HG03103 (cell line): ENCODE measurements around the gene ITIH6.
"Not testable (repeated sequence)": the region's sequence is repeated elsewhere in the genome, so short reads cannot be mapped to it uniquely, and the experiment has no call there.

ENCODE experiments used
- ATAC-seq: cut with Tn5 transposase; IDR thresholded peaks from one replicate; pipeline ENCODE4 v1.9.1; 2021; ENCODE audit warnings: low read depth; ENCODE audit not compliant: unreplicated experiment

ITIH6 gene

GRCh38 chrX:54807524-54808108 is 9.6 kb upstream of the ITIH6 start, which contains the start of gene MAGED2:
Gene MAGED2, plus strand, starts transcription at chrX:54807745. Its CDS starts 1,587 bp downstream, at chrX:54809332.
- no peak for ATAC-seq

- no peak for ATAC-seq
Measured at GRCh38 chrX:54799046-54799445, 991 bp upstream of the ITIH6 start.

GRCh38 chrX:54794795-54795194 is 3.3 kb downstream of the ITIH6 start:
- ATAC-seq = no peak

- ATAC-seq = no peak
Measured at GRCh38 chrX:54794028-54794427, 4.0 kb downstream of the ITIH6 start.

- ATAC-seq = not testable (repeated sequence)
Measured at GRCh38 chrX:54789405-54789804, 8.7 kb downstream of the ITIH6 start.

- no peak for ATAC-seq
Measured at GRCh38 chrX:54788446-54788845, 9.6 kb downstream of the ITIH6 start.

GRCh38 chrX:54786967-54787366 is 11.1 kb downstream of the ITIH6 start:
- ATAC-seq = no peak

- ATAC-seq = no peak
Measured at GRCh38 chrX:54785901-54786300, 12.2 kb downstream of the ITIH6 start.

GRCh38 chrX:54776987-54777672 is 20.9 kb downstream of the ITIH6 start:
- no peak for ATAC-seq

- no peak for ATAC-seq
Measured at GRCh38 chrX:54776061-54776460, 22.0 kb downstream of the ITIH6 start.

GRCh38 chrX:54774391-54775094 is 23.5 kb downstream of the ITIH6 start:
- ATAC-seq = not testable (repeated sequence)

GRCh38 chrX:54758114-54759055 is 39.7 kb downstream of the ITIH6 start:
- ATAC-seq = no peak

- ATAC-seq = no peak
Measured at GRCh38 chrX:54754854-54755253, 43.2 kb downstream of the ITIH6 start.

- ATAC-seq = no peak
Measured at GRCh38 chrX:54748626-54749025, 49.4 kb downstream of the ITIH6 start.

GRCh38 chrX:54747733-54748393 is 50.2 kb downstream of the ITIH6 start:
- ATAC-seq = no peak

- ATAC-seq = no peak
Measured at GRCh38 chrX:54746928-54747327, 51.1 kb downstream of the ITIH6 start.

GRCh38 chrX:54745676-54746075 is 52.4 kb downstream of the ITIH6 start:
- no peak for ATAC-seq

- ATAC-seq = not testable (repeated sequence)
Measured at GRCh38 chrX:54738567-54738966, 59.5 kb downstream of the ITIH6 start.

GRCh38 chrX:54736298-54736942 is 61.6 kb downstream of the ITIH6 start:
- not testable (repeated sequence) for ATAC-seq

GRCh38 chrX:54721424-54721823 is 76.6 kb downstream of the ITIH6 start:
- ATAC-seq = no peak
